Measurements from ENCODE around the gene TEX14.

TEX14 gene

DNA sequence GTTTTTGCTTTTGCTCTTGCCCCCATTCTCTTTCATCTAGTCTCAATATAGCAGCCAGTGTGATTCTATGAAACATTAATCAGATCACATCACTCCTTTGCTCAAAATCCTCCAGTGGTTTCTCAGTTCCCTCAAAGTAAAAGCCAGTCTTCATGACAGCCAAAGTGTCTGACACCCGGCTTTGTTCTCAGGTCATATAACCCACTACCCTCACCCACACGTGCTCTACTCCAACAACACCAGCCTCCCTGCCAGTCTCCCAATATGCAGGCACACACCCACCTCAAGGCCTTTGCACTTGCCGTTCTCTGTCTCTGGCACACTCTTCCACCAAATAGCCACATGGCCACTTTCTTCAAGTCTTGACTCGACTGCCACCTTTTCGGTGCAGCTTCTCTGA is 181.8 kb downstream of the TEX14 start:
- TF ChIP-seq, protein P1, sequence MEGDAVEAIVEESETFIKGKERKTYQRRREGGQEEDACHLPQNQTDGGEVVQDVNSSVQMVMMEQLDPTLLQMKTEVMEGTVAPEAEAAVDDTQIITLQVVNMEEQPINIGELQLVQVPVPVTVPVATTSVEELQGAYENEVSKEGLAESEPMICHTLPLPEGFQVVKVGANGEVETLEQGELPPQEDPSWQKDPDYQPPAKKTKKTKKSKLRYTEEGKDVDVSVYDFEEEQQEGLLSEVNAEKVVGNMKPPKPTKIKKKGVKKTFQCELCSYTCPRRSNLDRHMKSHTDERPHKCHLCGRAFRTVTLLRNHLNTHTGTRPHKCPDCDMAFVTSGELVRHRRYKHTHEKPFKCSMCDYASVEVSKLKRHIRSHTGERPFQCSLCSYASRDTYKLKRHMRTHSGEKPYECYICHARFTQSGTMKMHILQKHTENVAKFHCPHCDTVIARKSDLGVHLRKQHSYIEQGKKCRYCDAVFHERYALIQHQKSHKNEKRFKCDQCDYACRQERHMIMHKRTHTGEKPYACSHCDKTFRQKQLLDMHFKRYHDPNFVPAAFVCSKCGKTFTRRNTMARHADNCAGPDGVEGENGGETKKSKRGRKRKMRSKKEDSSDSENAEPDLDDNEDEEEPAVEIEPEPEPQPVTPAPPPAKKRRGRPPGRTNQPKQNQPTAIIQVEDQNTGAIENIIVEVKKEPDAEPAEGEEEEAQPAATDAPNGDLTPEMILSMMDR (conservative IDR thresholded peaks at IDR 0.05; ENCODE audit: low read depth, low read length): no peak
- no peak for DNase-seq (ENCODE audit: low read depth)
- H3K4me3 ChIP-seq (ENCODE audit: low read length): no peak overlapping the region

DNA sequence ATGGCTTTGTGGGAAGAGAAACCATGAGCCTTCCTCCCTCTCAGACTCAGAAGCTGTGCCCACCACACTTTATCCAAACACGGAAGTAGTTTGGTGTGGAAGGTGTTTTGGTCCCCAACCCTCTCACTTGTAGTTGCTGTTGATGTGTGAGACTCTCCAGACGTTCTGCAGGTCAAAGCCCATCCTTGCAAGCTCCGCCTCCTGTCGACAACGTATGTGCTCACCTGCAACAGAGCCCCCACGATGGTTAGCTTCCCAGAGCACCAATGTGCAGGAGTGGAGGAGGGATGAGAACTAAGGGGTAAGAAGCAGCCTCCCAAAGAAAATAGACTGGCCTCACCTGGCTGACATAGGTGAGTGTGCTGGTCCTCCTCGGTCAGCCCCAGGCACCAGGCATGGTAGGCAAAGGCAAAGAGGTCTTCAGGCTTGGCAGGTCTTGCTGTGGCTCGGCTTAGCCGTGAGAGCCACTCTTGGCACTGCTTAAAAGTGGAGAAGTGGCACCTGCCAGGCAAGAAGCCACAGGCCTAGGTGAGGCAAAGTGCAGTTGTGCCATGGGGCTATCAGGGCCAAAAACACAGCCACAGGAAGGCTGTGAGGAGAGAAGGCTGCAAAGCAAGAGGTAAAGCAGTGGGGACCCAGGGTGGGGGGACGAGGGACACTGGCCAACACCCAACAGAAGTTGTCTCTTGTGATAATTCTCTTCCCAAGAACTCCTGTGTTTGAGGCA is 183.3 kb downstream of the TEX14 start:
- no peak overlapping the region for H3K4me3 ChIP-seq (ENCODE audit: low read length)
- TF ChIP-seq, protein P1 (conservative IDR thresholded peaks at IDR 0.05; ENCODE audit: low read depth, low read length): no peak
- DNase-seq (ENCODE audit: low read depth): no peak

DNA sequence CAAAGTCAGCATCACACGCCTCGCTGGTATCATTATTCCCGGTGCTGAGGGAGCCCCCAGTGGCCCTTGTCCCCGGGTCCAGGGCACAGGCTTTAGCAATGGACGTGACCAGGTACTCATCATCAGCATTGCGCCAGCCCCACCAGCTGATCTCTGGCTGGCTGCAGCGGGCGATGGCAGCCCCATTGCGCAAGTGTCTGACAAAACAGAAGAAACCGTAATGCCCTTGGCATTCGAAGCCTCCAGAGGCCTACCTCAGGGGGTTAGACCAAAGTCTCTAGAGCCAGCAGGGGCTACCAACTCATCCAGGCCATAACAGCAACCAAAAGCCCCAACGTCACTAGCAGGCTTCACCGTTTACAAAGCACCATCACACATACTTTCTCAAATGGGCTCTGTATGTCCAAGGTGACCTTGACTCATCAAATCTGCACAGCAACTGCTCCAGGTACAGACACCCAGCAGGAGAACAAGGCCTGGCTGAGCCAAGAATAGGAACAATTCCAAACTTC is 184.7 kb downstream of the TEX14 start:
- DNase-seq (ENCODE audit: low read depth): no peak
- TF ChIP-seq, protein P1 (conservative IDR thresholded peaks at IDR 0.05; ENCODE audit: low read depth, low read length): no peak
- H3K4me3 ChIP-seq (ENCODE audit: low read length): no peak overlapping the region
